ENCODE measurements around the gene FGD6.

FGD6 gene

GRCh38 chr12:95083938-95084337 is 133.3 kb downstream of the FGD6 start:
- no peak for DNase-seq (ENCODE audit: low read depth in 2 of 2)

GRCh38 chr12:95083471-95083870 is 133.8 kb downstream of the FGD6 start:
- DNase-seq (ENCODE audit: low read depth in 2 of 2), result no peak

DNA sequence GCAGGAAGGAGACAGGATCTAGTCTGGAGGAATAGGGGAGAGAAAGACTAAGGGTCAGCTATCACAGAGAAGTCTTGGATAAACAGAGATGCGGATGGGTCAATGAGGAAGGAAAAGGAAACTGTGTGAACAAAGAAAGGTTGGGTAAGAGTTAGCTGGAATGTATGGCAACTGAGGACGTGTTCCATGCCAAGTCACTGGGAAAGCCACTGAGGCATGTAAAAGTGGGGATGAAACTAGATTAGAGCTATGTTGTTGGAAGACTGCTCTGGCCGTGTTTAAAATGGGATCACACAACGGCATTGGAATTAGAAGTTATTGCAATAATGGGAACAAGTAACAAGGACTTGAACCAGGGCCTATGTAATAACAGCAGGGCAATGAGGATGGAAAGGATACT is 139.9 kb downstream of the FGD6 start:
- no peak for DNase-seq (ENCODE audit: low read depth in 2 of 2)

GRCh38 chr12:95074766-95075165 is 142.5 kb downstream of the FGD6 start:
- no peak for DNase-seq (ENCODE audit: low read depth in 2 of 2)

DNA sequence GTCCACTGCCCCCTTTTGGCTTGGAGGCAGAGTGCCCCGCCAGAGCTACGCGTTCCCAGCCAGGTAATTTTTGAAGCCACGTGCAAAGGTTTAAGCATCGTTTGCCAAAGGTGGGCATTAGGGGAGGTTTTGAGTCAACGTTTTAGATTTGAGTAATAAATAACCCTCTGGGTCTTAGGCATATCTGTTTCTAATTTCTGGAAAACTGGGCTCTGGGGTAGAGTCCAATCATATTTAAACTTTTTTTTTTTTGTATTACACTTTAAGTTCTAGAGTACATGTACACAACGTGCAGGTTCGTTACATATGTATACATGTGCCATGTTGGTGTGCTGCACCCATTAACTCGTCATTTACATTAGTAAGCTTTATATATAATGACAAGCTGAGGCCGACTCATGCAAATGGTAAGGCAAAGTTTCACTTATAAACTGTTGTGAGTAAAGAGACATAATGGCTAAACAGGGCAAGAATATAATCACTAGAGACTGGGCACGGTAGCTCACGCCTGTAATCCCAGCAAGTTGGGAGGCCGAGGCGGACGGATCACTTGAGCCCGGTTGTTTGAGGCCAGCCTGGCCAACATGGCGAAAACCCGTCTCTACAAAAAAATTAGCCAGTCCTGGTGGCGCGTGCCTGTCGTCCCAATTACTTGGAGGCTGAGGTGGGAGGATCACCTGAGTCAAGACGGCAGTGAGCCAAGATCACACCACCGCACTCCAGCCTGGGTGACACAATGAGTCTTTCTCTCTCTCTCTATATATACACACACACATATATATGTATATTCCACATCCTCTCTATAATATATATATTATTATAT is 143.4 kb downstream of the FGD6 start:
- DNase-seq (ENCODE audit: low read depth in 2 of 2), result no peak

- peak; percentile 73 to 84 for DNase-seq (ENCODE audit: low read depth in 2 of 2)
Observed at GRCh38 chr12:95072900-95073697, 144.2 kb downstream of the FGD6 start, which contains the start of gene NR2C1. Gene NR2C1, minus strand, starts transcription at chr12:95073618. Its CDS starts 6,234 bp downstream, at chr12:95067384.

GRCh38 chr12:95070378-95070777 is 146.9 kb downstream of the FGD6 start:
- DNase-seq (ENCODE audit: low read depth in 2 of 2), result no peak

- DNase-seq (ENCODE audit: low read depth in 2 of 2), result no peak
Observed at GRCh38 chr12:95066091-95066855, 151.0 kb downstream of the FGD6 start.

- no peak for DNase-seq (ENCODE audit: low read depth in 2 of 2)
Observed at GRCh38 chr12:95060951-95061350, 156.3 kb downstream of the FGD6 start.

DNA sequence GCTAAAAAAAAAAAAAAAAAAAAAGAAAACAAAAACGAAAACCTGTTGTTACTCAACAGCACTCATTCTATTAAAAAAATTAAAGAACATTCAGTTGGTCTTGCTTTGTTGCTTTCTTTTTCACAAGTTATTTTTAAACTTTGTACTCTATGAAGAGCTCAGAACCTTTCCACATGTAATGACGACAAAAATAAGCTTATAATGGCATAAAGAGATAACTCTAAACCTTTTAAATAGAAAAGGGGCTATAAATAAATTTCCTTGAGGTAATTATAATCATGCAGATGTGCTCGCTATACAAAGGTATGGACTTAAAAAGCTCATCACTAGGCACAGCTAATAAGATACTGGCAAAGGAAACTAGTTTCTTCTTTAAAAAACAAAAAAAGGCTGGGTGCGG is 157.3 kb downstream of the FGD6 start:
- DNase-seq (ENCODE audit: low read depth in 2 of 2), result no peak

- DNase-seq (ENCODE audit: low read depth in 2 of 2), result no peak
Observed at GRCh38 chr12:95057424-95057823, 159.8 kb downstream of the FGD6 start.

DNA sequence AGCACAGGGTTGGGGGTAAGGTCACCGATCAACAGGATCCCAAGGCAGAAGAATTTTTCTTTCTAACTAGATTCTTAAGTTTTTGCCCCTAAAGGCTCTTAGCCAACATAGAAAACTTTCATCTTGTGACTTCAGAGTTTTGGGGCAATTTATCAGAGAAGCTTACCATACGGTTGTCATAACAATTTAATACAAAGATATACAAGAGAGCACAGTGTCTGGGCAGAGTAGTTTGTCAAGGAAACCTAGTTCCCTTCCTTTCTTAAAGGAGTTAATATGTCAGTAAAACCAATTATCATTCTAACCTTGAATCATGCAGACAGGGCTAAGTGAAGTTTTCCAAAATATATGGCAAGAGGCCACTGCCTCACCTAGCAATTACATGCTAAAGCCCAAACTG is 162.2 kb downstream of the FGD6 start:
- no peak for DNase-seq (ENCODE audit: low read depth in 2 of 2)

DNA sequence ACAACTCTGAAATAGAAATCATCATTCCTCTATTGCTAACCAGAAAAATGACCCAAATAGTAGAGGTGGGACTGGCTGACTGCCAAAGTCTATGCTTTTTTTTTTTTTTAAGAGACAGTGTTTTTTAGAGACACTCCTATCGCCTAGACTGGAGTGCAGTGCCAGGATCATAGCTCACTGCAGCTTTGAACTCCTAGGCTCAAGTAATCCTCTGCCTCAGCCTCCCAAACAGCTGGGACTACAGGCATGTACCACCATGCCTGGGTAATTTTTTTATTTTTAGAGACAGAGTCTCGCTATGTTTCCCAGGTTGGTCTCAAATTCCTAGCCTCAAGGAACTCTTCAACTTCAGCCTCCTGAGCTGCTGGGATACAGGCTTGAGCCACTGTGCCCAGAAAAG is 163.1 kb downstream of the FGD6 start:
- DNase-seq (ENCODE audit: low read depth in 2 of 2), result no peak

DNA sequence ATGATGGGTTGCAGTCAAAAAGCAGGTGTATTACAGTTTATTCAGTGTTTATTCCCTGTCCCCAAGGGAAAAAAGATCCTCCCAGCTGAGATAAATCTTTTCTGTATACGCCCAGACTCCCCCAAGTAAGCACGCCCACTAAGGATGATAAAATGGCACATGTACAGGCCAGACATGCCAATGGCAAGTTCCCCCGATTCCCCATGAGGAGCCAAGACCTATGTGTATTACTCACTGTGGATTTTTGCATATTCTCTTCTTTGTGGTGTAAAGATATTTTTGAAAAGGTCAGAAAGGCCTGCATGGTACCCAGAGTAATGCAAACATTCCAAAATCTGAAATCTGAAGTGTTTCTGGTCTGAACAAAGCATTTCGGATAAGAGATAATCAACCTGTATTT is 166.0 kb downstream of the FGD6 start:
- DNase-seq (ENCODE audit: low read depth in 2 of 2), result no peak

- DNase-seq (ENCODE audit: low read depth in 2 of 2), result no peak
Observed at GRCh38 chr12:95037906-95038305, 179.4 kb downstream of the FGD6 start.

GRCh38 chr12:95034750-95035149 is 182.5 kb downstream of the FGD6 start:
- DNase-seq (ENCODE audit: low read depth in 2 of 2), result no peak

Measured in stimulated activated CD4-positive, alpha-beta T cell treated with anti-CD3 and anti-CD28 coated beads, Interleukin-1b, Interleukin-23, amount 100 ng/mL, for 1 hour (primary cell).